ENCODE results near the gene MGAT1.
"Not testable (repeated sequence)": the region's sequence is repeated elsewhere in the genome, so short reads cannot be mapped to it uniquely, and the experiment has no call there.

Gene MGAT1

GRCh38 chr5:180803181-180804128 is 849 bp upstream of the MGAT1 start:
- no peak for DNase-seq

GRCh38 chr5:180801596-180802324 is 846 bp downstream of the MGAT1 start:
- DNase-seq: no peak

- DNase-seq: peak; percentile 76
Observed at GRCh38 chr5:180799902-180800801, 2.5 kb downstream of the MGAT1 start.

- DNase-seq: peak; percentile 22
Observed at GRCh38 chr5:180799194-180799593, 3.4 kb downstream of the MGAT1 start.

- DNase-seq: no peak
Observed at GRCh38 chr5:180798193-180798592, 4.4 kb downstream of the MGAT1 start.

- DNase-seq: no peak
Observed at GRCh38 chr5:180797256-180798192, 5.1 kb downstream of the MGAT1 start.

GRCh38 chr5:180795771-180796313 is 6.8 kb downstream of the MGAT1 start:
- no peak for DNase-seq

GRCh38 chr5:180792965-180793287 is 9.7 kb downstream of the MGAT1 start:
- DNase-seq: no peak

GRCh38 chr5:180792287-180792964 is 10.2 kb downstream of the MGAT1 start:
- DNase-seq: no peak

GRCh38 chr5:180791611-180792213 is 10.9 kb downstream of the MGAT1 start:
- no peak for DNase-seq

- DNase-seq: no peak
Observed at GRCh38 chr5:180790524-180790923, 12.1 kb downstream of the MGAT1 start.

- DNase-seq: no peak
Observed at GRCh38 chr5:180790020-180790419, 12.6 kb downstream of the MGAT1 start.

GRCh38 chr5:180788651-180789410 is 13.8 kb downstream of the MGAT1 start:
- not testable (repeated sequence) for DNase-seq

GRCh38 chr5:180787711-180788431 is 14.7 kb downstream of the MGAT1 start:
- DNase-seq: no peak

- DNase-seq: no peak
Observed at GRCh38 chr5:180786531-180787398, 15.8 kb downstream of the MGAT1 start.

GRCh38 chr5:180785794-180786221 is 16.8 kb downstream of the MGAT1 start:
- DNase-seq: peak; percentile 64

GRCh38 chr5:180785121-180785781 is 17.4 kb downstream of the MGAT1 start:
- DNase-seq: peak; percentile 70

Measured in kidney glomerular epithelial cell (primary cell).